Left hindlimb (tissue), 1 donor: Measurements from ENCODE around the gene VPS51.

Experiments
- DNase-seq: peaks from one replicate; pipeline ENCODE4 v3.0.0-alpha.2; 2018

The VPS51 gene

GRCh38 chr11:65121865-65122696 is 26.1 kb downstream of the VPS51 start, which contains the start of the genes FAU and MRPL49:
Gene FAU, minus strand, starts transcription at chr11:65122134. Its CDS starts 321 bp downstream, at chr11:65121813.
Gene MRPL49, plus strand, starts transcription at chr11:65122321. Its CDS starts 26 bp downstream, at chr11:65122347.
- DNase-seq, result peak; percentile 97

- no peak for DNase-seq
These were observed 28.6 kb downstream of the VPS51 start for GRCh38 chr11:65124480-65125196.

GRCh38 chr11:65125197-65126056 is 29.4 kb downstream of the VPS51 start:
- DNase-seq, result no peak

GRCh38 chr11:65126624-65127274 is 30.7 kb downstream of the VPS51 start:
- no peak for DNase-seq

GRCh38 chr11:65127473-65128181 is 31.6 kb downstream of the VPS51 start:
- DNase-seq, result no peak

GRCh38 chr11:65128182-65129145 is 32.5 kb downstream of the VPS51 start:
- DNase-seq, result no peak

GRCh38 chr11:65129649-65130441 is 33.8 kb downstream of the VPS51 start:
- DNase-seq, result no peak

GRCh38 chr11:65130631-65131416 is 34.8 kb downstream of the VPS51 start:
- DNase-seq, result no peak

GRCh38 chr11:65131417-65131776 is 35.4 kb downstream of the VPS51 start:
- no peak for DNase-seq

- no peak for DNase-seq
These were observed 35.9 kb downstream of the VPS51 start for GRCh38 chr11:65131895-65132237.

GRCh38 chr11:65132238-65132987 is 36.4 kb downstream of the VPS51 start:
- DNase-seq, result no peak

- DNase-seq, result no peak
These were observed 37.1 kb downstream of the VPS51 start for GRCh38 chr11:65132988-65133700.

- peak; percentile 77 for DNase-seq
These were observed 37.7 kb downstream of the VPS51 start for GRCh38 chr11:65133724-65134123.

GRCh38 chr11:65134240-65134951 is 38.4 kb downstream of the VPS51 start, which contains the start of gene SYVN1:
Gene SYVN1, minus strand, starts transcription at chr11:65134519. Its CDS starts 918 bp downstream, at chr11:65133601.
- DNase-seq, result peak; percentile 94

- peak; percentile 92 for DNase-seq
These were observed 39.1 kb downstream of the VPS51 start for GRCh38 chr11:65134952-65135632.

- DNase-seq, result no peak
These were observed 39.7 kb downstream of the VPS51 start for GRCh38 chr11:65135633-65136145.
